Heart left ventricle (tissue), 13 donors: Measurements from ENCODE around the gene ENOX2.

Source experiments
- CTCF ChIP-seq, 12 donors: fragments of 200-600 bp; sonication (generic) in 4 of 12; IDR thresholded peaks; one replicate each; pipeline versions ENCODE4 v1.5.0 to v1.8.0; 2018 to 2022; ENCODE audit warnings: antibody characterized with exemption in 12 of 12, mild to moderate bottlenecking in 5 of 12
- POLR2A ChIP-seq, 2 donors: fragments of 450-650 bp; IDR thresholded peaks; one replicate each; pipeline ENCODE4 v1.6.1; 2017; ENCODE audit warnings: antibody characterized with exemption in 2 of 2, mild to moderate bottlenecking in 2 of 2, moderate library complexity in 2 of 2
- donor health status: ischemic (EF 13 %, LVEDD 7.1; RV severe dilation, severe dysfunction).
- donor health status: DM: no; HTN: yes; CAD: no.
- donor health status: DM: no; HTN: no; CAD: no.
- donor health status: ischemic (EF 25% LVEDD 6.9; RV normal size, moderate dysfunction).
- donor health status: ischemic (EF 25% LVEDD 5.7; RV mildly dilated, moderate dysfunction).
- donor health status: ischemic (EF 35%, LVEDD 5.7; RV mildly dilated, moderate dysfunction).
- donor health status: nonischemic (EF 11% LVEDD 7.7; RV severe dilation, severe dysfunction).
- donor health status: DM: yes; HTN: yes; CAD: no.
- donor health status: PGD.
- donor health status: ischemic (EF 29% LVEDD 5.4; RV normal size, mild dysfunction).
- donor health status: nonischemic (EF 23%, LVEDD 6.1; RV moderate dilation, normal function).

GRCh38 chrX:130944230-130944629, 41.2 kb upstream of the ENOX2 start:
- no peak for TF ChIP-seq CTCF (IDR thresholded peaks at IDR 0.05)
- TF ChIP-seq POLR2A (IDR thresholded peaks at IDR 0.05) = no peak
